CD4-positive, alpha-beta T cell treated with Interferon gamma for 1 hour (primary cell): ENCODE results near the gene SDK1.

Experiments used
- DNase-seq: peaks from one replicate; pipeline ENCODE4 v3.0.0-alpha.2; 2020

The SDK1 gene

GRCh38 chr7:3285652-3286051 lies 15.4 kb upstream of the SDK1 start:
- DNase-seq: no peak

- no peak for DNase-seq
These were observed 11.1 kb upstream of the SDK1 start for GRCh38 chr7:3289996-3290395.

GRCh38 chr7:3292694-3293093 lies 8.4 kb upstream of the SDK1 start:
- no peak for DNase-seq

GRCh38 chr7:3294432-3295100 lies 6.5 kb upstream of the SDK1 start:
- DNase-seq: no peak

- no peak for DNase-seq
These were observed 3.8 kb upstream of the SDK1 start for GRCh38 chr7:3297105-3297819.

- DNase-seq: no peak
These were observed 816 bp upstream of the SDK1 start for GRCh38 chr7:3300221-3300650.

GRCh38 chr7:3301449-3301731 lies 338 bp downstream of the SDK1 start:
- no peak for DNase-seq

- no peak for DNase-seq
These were observed 973 bp downstream of the SDK1 start for GRCh38 chr7:3301831-3302618.

- DNase-seq: no peak
These were observed 1.7 kb downstream of the SDK1 start for GRCh38 chr7:3302681-3303320.

GRCh38 chr7:3304131-3304530 lies 3.1 kb downstream of the SDK1 start:
- no peak for DNase-seq

GRCh38 chr7:3307435-3307834 lies 6.4 kb downstream of the SDK1 start:
- no peak for DNase-seq

GRCh38 chr7:3309140-3309539 lies 8.1 kb downstream of the SDK1 start:
- no peak for DNase-seq

GRCh38 chr7:3309956-3310355 lies 8.9 kb downstream of the SDK1 start:
- DNase-seq: no peak

- no peak for DNase-seq
These were observed 9.8 kb downstream of the SDK1 start for GRCh38 chr7:3310884-3311283.

- DNase-seq: no peak
These were observed 11.5 kb downstream of the SDK1 start for GRCh38 chr7:3312583-3312982.

- DNase-seq: no peak
These were observed 17.8 kb downstream of the SDK1 start for GRCh38 chr7:3318874-3319273.

- DNase-seq: no peak
These were observed 20.2 kb downstream of the SDK1 start for GRCh38 chr7:3321206-3321605.

GRCh38 chr7:3321745-3322144 lies 20.7 kb downstream of the SDK1 start:
- no peak for DNase-seq

GRCh38 chr7:3326246-3326645 lies 25.2 kb downstream of the SDK1 start:
- DNase-seq: no peak

- DNase-seq: no peak
These were observed 26.0 kb downstream of the SDK1 start for GRCh38 chr7:3327099-3327498.

- no peak for DNase-seq
These were observed 26.6 kb downstream of the SDK1 start for GRCh38 chr7:3327655-3328054.

GRCh38 chr7:3332308-3332707 lies 31.3 kb downstream of the SDK1 start:
- no peak for DNase-seq

GRCh38 chr7:3333861-3334260 lies 32.8 kb downstream of the SDK1 start:
- no peak for DNase-seq
